MM.1S (cell line): Measurements from ENCODE around the gene CRYBG3.

Experiments used
- CTCF ChIP-seq: fragments of 300-600 bp; sonication (generic); IDR thresholded peaks from 2 replicates; pipeline ENCODE4 v1.5.1; 2016; ENCODE audit warnings: antibody characterized with exemption, low read length, mixed read lengths
- EZH2 ChIP-seq: fragments of 300-600 bp; sonication (generic); optimal IDR thresholded peaks from 2 replicates; pipeline ENCODE3; 2017; ENCODE audit warnings: low read depth, mild to moderate bottlenecking, antibody characterized with exemption, low read length, mixed read lengths
- EZH2phosphoT487 ChIP-seq: fragments of 300-600 bp; sonication (generic); IDR thresholded peaks from 2 replicates; pipeline ENCODE4 v1.6.1; 2018; ENCODE audit warnings: antibody characterized with exemption, low read length

- TF ChIP-seq CTCF (no peak), EZH2 (no peak), EZH2phosphoT487 (no peak)
These were observed 96.2 kb downstream of the CRYBG3 start for GRCh38 chr3:97917813-97918536.
